Left ventricle myocardium inferior (tissue), 1 donor: ENCODE measurements around the gene NANS. TPM values are rescaled to one million over a fixed set of nuclear protein-coding genes. Genes with fewer than 3 reads are reported as not detected.
A peak's percentile ranks its signal among the peaks of the same experiment; 100 is the strongest.

Experiments used
- DNase-seq: peaks from one replicate; pipeline ENCODE4 v3.0.0-alpha.2; 2020
- H3K27ac ChIP-seq: fragments of 200-600 bp; replicated peaks from 2 replicates; pipeline ENCODE4 v1.8.0; 2021
- H3K27me3 ChIP-seq: fragments of 200-600 bp; 2 replicates; pipeline ENCODE4 v1.8.0; 2021; ENCODE audit warnings: low read depth
- H3K36me3 ChIP-seq: fragments of 200-600 bp; 2 replicates; pipeline ENCODE4 v1.8.0; 2021
- H3K4me1 ChIP-seq: fragments of 200-600 bp; 2 replicates; pipeline ENCODE4 v1.8.0; 2021
- H3K4me3 ChIP-seq: fragments of 200-600 bp; 2 replicates; pipeline ENCODE4 v1.8.0; 2021; ENCODE audit warnings: mild to moderate bottlenecking, moderate library complexity
- H3K9me3 ChIP-seq: fragments of 200-600 bp; replicated peaks from 2 replicates; pipeline ENCODE4 v1.8.0; 2021
- intact Hi-C: fragments of 100-400 bp; cut with micrococcal nuclease; formaldehyde crosslinking; loops from one replicate; pipeline ENCODE4 v1.11.0; 2022
- long read RNA-seq: library from polyadenylated mRNA; unstranded; transcript quantifications from one replicate; pipeline ENCODE4 v2.0.0, GENCODE V29; 2021
- total RNA-seq: library from RNA; stranded (reverse); fragmentation: NEBNext Ultra II Directional; extraction: Animal tissue kit (Norgen Biotek cat#: 25700); gene quantifications from one replicate; pipeline ENCODE4 v1.2.1, GENCODE V29; 2021
- TF ChIP-seq, protein P1 (sequence below): fragments of 200-600 bp; IDR thresholded peaks from 2 replicates; pipeline ENCODE4 v1.8.0; 2021; ENCODE audit warnings: antibody characterized with exemption, mild to moderate bottlenecking, borderline replicate concordance
- donor health status: DM: no; HTN: yes; CAD: no; lungs with severe emphysema.

Gene NANS, protein sequence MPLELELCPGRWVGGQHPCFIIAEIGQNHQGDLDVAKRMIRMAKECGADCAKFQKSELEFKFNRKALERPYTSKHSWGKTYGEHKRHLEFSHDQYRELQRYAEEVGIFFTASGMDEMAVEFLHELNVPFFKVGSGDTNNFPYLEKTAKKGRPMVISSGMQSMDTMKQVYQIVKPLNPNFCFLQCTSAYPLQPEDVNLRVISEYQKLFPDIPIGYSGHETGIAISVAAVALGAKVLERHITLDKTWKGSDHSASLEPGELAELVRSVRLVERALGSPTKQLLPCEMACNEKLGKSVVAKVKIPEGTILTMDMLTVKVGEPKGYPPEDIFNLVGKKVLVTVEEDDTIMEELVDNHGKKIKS
- total RNA-seq, result 38.6 TPM
- long read RNA-seq, transcript NANS-201 (6 exons, 1,170 nt), result major isoform, 37 of 44 reads
- long read RNA-seq, partial matches to known transcripts, result 7 of 44 reads
- long read RNA-seq, other reads (novel, unspliced or antisense), result 0 of 44 reads

DNA sequence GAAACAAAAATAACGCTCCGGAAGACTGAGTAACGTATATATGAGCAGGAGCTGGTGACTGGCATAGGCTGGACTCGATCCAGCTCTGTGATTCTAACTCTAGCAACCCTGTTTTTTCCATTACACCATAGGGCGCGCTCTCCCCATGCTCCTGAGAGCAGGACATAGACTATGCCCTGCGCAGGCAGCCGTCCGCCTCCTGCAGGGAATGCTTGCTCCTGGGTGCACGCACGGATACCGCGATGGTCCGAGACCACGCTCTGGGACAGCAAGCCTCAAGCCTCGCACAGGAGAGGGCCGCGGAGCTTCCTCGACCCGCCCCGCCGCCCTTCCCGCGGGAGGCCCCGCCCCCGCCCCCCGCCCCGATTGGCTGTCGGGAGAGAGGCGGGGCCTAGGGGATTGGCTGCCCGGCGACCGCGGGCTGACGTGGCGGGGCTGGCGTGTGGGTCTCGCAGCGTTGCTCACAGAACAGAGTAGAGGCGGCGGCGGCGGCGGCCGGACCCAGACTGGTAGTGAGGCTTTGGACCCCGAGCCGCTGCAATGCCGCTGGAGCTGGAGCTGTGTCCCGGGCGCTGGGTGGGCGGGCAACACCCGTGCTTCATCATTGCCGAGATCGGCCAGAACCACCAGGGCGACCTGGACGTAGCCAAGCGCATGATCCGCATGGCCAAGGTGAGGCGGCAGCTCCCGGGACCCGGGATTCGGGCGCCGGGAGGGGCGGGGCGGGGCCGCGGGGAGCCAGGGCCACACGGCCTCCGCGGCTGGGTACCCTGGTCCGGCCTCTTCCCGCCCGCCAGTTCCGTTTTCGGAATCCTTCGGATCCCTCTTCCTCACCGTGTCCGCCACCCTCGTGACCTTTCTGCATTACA, at the start of gene NANS:
Gene NANS, plus strand, starts transcription at position 464 of the 869 bp plus-strand sequence. Its CDS starts 77 bp downstream, at position 541.
- TF ChIP-seq, protein P1, sequence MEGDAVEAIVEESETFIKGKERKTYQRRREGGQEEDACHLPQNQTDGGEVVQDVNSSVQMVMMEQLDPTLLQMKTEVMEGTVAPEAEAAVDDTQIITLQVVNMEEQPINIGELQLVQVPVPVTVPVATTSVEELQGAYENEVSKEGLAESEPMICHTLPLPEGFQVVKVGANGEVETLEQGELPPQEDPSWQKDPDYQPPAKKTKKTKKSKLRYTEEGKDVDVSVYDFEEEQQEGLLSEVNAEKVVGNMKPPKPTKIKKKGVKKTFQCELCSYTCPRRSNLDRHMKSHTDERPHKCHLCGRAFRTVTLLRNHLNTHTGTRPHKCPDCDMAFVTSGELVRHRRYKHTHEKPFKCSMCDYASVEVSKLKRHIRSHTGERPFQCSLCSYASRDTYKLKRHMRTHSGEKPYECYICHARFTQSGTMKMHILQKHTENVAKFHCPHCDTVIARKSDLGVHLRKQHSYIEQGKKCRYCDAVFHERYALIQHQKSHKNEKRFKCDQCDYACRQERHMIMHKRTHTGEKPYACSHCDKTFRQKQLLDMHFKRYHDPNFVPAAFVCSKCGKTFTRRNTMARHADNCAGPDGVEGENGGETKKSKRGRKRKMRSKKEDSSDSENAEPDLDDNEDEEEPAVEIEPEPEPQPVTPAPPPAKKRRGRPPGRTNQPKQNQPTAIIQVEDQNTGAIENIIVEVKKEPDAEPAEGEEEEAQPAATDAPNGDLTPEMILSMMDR, result no peak
- intact Hi-C loops, result no loop called here

DNA sequence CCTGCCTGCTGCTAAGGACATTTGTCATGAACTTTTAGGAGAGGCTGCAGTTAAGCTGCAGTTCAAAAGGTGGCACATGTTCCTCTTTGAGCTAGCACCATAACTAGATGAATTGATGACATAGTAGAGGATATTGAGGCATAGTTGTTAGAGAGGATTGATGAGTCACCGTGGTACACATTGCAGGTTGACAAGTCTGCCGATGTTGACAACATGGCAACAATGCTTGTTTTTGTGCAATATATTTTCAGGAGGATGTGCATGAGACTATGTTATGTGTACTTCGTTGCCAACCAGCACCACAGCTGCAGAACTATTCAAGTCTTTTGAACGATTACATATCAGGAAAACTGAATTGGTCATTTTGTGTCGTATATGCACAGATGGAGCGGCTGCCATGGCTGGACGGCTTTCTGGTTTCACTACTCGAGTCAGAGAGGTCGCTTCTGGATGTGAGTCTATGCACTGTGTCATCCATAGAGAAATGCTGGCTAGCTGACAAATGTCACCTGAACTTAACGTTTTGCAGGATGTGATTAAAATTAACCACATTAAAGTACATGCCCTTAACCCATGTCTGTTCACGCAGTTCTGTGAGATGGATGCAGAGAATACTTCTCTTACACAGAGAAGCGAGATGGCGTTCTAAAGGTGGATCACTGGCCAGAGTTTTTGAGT, 49.1 kb upstream of the NANS start:
- no peak for DNase-seq
- Histone ChIP-seq H3K36me3 (peaks cover 79% of the 10 kb centered on the region), H3K4me3 (no peak overlapping the region), H3K4me1 (peaks cover 52% of the 10 kb centered on the region), H3K27me3 (no peaks in the 10 kb centered on the region), H3K27ac (no peak overlapping the region), H3K9me3 (no peaks in the 10 kb centered on the region)
- intact Hi-C loops, result no loop called here
- TF ChIP-seq, protein P1, result no peak

More for the DNA sequence above, at the start of gene NANS:
- H3K9me3 ChIP-seq, result no peaks in the 10 kb centered on the region
- H3K4me1 ChIP-seq, result peaks cover 31% of the 10 kb centered on the region
- H3K36me3 ChIP-seq, result peaks cover 10% of the 10 kb centered on the region
- peak within 1 kb of the TSS; percentile 79 for H3K4me3 ChIP-seq
- peak; percentile 93 for DNase-seq
- no peaks in the 10 kb centered on the region for H3K27me3 ChIP-seq
- peak within 1 kb of the TSS; percentile 89 for H3K27ac ChIP-seq

DNA sequence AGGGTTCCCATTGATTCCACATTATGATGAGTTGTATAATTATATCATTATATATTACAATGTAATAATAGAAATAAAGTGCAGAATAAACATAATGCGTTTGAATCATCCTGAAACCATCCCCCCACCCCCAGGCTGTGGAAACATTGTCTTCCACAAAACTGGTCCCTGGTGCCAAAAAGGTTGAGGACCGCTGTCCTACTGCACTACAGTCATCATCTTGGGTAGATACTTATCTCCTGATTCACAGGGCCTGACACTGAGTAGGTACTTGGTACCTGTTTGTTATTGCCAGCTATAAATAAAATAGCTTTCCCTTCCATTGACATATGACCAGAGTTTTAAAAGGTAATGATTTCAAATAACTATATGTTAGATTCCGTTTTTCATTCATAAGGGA, 47.8 kb upstream of the NANS start:
- no peak for DNase-seq
- H3K36me3 ChIP-seq, result peaks cover 84% of the 10 kb centered on the region
- no peak overlapping the region for H3K27ac ChIP-seq
- intact Hi-C loops, result no loop called here
- H3K4me1 ChIP-seq, result peaks cover 41% of the 10 kb centered on the region
- no peak overlapping the region for H3K4me3 ChIP-seq
- TF ChIP-seq, protein P1, result no peak
- no peaks in the 10 kb centered on the region for H3K27me3 ChIP-seq
- H3K9me3 ChIP-seq, result no peaks in the 10 kb centered on the region

DNA sequence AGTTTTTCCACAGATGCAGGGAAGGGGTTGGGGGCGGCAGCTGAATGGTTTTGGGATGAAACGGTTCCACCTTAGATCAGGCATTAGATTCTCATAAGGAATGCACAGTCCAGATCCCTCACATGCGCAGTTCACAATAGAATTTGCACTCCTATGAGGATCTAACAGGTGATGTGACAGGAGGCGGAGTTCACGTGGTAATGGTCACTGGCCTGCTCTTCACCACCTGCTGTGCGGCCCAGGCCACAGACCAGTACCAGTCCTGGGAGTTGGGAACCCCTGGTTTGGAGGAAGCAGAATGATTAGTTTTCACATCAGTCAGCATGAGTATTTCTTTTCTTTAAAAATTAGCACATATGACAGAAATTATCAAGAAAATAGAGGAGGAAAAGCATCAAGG, 47.1 kb upstream of the NANS start:
- Histone ChIP-seq H3K36me3 (peaks cover 89% of the 10 kb centered on the region), H3K9me3 (no peaks in the 10 kb centered on the region), H3K27me3 (no peaks in the 10 kb centered on the region), H3K27ac (peak overlapping the region; percentile 66), H3K4me1 (peaks cover 41% of the 10 kb centered on the region), H3K4me3 (no peak overlapping the region)
- intact Hi-C loops, result no loop called here
- TF ChIP-seq, protein P1, result no peak
- DNase-seq, result no peak

DNA sequence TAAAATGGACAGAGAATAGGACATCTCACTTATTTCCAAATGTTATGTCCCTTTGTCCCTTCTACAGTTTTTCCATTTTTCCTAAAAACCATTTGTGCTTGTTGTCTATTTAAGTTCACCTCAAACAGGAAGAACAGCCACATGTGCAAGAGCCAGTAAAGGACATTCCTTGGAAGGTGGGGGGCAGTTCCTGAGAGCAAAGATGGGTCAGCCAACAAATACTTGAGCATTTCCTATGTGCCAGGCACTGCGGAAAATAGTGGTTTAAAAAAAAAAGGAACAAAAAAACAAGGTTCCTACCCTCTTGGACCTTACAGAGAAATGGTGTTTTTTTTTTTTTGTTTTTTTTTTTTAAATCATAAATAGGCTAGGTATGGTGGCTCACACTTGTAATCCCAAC, 46.6 kb upstream of the NANS start:
- intact Hi-C loops, result no loop called here
- no peak overlapping the region for H3K4me3 ChIP-seq
- peaks cover 41% of the 10 kb centered on the region for H3K4me1 ChIP-seq
- TF ChIP-seq, protein P1, result no peak
- H3K36me3 ChIP-seq, result peaks cover 89% of the 10 kb centered on the region
- no peak for DNase-seq
- peak overlapping the region; percentile 66 for H3K27ac ChIP-seq
- no peaks in the 10 kb centered on the region for H3K9me3 ChIP-seq
- H3K27me3 ChIP-seq, result no peaks in the 10 kb centered on the region
